Measurements from ENCODE around the gene ADD2.
"Not testable (repeated sequence)": the region's sequence is repeated elsewhere in the genome, so short reads cannot be mapped to it uniquely, and the experiment has no call there.

Gene ADD2

DNA sequence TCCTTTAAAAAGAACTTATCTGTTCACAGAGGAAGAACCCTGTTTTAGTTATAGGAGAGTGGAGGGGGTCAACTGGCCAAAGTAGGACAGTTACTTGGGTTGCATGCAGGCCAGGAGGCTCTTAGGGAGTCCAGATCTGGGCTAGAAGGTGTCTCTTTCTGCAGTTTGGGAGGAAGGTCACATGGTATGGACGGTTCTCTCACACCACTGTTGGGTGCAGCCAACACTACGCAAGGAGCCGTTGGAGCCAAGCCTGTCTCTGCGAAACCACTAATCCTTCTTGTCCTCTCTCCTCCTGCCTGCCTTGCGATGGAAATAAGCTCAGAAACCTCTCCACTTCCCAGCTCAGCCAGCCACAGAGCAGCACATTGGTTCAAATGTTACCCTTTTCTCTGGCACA is 108.4 kb downstream of the ADD2 start:
- no peak overlapping the region for H3K4me3 ChIP-seq (ENCODE audit: low read length)
- no peak for DNase-seq (ENCODE audit: low read depth)
- TF ChIP-seq, protein P1, sequence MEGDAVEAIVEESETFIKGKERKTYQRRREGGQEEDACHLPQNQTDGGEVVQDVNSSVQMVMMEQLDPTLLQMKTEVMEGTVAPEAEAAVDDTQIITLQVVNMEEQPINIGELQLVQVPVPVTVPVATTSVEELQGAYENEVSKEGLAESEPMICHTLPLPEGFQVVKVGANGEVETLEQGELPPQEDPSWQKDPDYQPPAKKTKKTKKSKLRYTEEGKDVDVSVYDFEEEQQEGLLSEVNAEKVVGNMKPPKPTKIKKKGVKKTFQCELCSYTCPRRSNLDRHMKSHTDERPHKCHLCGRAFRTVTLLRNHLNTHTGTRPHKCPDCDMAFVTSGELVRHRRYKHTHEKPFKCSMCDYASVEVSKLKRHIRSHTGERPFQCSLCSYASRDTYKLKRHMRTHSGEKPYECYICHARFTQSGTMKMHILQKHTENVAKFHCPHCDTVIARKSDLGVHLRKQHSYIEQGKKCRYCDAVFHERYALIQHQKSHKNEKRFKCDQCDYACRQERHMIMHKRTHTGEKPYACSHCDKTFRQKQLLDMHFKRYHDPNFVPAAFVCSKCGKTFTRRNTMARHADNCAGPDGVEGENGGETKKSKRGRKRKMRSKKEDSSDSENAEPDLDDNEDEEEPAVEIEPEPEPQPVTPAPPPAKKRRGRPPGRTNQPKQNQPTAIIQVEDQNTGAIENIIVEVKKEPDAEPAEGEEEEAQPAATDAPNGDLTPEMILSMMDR (conservative IDR thresholded peaks at IDR 0.05; ENCODE audit: low read length) = no peak

DNA sequence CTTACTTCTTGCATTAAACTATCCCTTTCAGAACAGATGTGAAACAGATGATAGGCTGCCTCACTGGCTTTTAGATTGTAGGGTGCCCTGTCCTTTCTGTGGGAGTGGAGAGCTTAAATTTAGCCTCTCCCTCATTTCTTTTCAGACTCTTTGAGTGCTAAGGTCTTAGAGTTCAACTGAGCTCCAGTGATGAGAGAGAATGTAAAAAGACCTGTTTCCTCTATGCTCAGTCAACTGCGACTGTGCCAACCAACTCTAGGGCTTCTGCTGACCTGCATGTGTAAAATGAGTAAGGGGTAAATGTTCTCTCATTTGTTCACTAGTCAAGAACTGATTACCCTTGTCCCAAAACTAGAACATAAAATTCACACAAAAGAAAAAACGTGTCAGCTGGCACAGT is 109.5 kb downstream of the ADD2 start:
- DNase-seq (ENCODE audit: low read depth) = no peak
- TF ChIP-seq, protein P1 (conservative IDR thresholded peaks at IDR 0.05; ENCODE audit: low read length) = no peak
- no peak overlapping the region for H3K4me3 ChIP-seq (ENCODE audit: low read length)

DNA sequence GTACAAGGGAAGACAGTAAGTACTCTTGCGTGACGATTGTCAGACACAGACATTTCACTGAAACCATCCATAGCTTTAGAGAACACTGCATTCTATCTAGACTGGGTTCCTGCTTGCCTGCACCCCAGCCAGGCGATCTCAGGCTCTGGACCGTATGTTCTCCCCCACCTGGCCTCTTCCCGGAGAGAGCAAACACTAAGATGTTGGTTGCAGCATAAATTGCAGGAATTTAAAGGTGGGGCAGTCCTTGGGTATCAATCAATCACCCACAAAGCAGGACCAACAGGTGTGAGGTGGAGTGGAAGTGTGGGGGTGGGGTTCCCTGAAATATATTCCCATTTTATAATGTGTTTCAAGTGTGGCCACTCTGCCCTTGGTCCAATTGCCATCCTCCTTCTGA is 110.8 kb downstream of the ADD2 start:
- H3K4me3 ChIP-seq (ENCODE audit: low read length) = no peak overlapping the region
- no peak for DNase-seq (ENCODE audit: low read depth)
- TF ChIP-seq, protein P1 (conservative IDR thresholded peaks at IDR 0.05; ENCODE audit: low read length) = no peak

DNA sequence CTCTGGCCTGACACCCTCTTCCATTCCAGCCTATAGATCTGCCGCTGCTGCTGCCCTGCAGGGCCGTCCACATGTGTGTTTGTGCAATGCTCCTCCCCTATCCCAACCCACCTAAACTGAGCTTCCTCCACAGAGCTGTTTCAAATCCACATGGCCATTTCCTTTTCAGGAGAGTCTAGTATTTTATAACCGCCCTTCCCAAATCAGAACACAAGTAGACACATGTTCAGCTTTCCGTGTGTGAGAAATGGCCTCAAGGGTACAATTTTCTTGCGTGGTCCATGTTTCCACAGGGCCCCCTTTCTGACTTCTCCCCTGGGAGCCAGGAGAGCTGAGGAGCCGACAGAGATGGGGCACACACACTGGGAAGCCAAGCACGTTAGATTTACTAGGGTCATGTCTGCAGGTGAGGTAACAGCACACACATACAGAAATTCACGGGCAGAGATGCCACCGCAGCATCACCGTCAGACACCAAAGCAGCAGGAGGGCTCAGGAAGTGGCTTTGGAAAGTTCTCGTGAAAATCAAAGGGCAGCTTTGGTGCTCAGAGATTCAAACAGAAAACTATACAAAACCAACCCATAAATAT is 111.5 kb downstream of the ADD2 start:
- DNase-seq (ENCODE audit: low read depth) = no peak
- TF ChIP-seq, protein P1 (conservative IDR thresholded peaks at IDR 0.05; ENCODE audit: low read length) = no peak
- no peak overlapping the region for H3K4me3 ChIP-seq (ENCODE audit: low read length)

DNA sequence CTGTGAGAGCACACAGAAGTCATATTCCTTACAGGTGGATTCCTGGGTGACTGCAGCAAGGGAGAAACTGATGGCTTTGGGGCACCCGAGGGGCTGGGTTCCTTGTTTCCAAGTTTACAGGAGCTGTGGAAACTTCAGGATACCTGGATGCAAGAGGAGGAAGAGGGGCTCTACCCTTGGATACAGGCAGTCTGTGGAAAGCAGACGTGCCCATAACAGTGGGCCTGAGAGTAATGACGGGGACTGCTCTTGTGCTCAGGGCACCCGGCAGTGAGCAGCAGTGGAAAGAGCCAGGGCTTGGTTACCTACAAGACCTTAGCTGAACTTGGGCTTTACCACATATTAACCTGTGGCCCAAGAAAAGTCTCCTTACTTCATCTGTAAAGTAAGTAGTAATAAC is 112.2 kb downstream of the ADD2 start:
- H3K4me3 ChIP-seq (ENCODE audit: low read length) = no peak overlapping the region
- TF ChIP-seq, protein P1 (conservative IDR thresholded peaks at IDR 0.05; ENCODE audit: low read length) = no peak
- DNase-seq (ENCODE audit: low read depth) = no peak

DNA sequence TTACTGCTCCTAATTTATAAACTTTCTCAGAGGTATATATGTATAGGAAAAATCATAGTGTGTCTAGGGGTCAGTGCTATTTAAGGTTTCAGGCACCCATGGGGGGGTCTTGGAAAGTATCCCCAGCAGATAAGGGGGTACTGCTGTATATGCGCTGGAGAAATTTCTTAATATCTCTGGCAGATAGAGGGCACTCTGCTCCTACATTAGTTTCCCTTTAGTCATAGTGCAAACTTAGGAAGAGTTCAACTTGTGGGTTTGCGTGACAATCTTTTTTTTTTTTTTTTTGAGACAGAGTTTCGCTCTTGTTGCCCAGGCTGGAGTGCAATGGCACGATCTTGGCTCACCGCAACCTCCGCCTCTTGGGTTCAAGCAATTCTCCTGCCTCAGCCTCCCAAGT is 112.8 kb downstream of the ADD2 start:
- peak; percentile 55 for DNase-seq (ENCODE audit: low read depth)
- TF ChIP-seq, protein P1 (conservative IDR thresholded peaks at IDR 0.05; ENCODE audit: low read length) = peak; percentile 62
- not testable (repeated sequence) for H3K4me3 ChIP-seq (ENCODE audit: low read length)

DNA sequence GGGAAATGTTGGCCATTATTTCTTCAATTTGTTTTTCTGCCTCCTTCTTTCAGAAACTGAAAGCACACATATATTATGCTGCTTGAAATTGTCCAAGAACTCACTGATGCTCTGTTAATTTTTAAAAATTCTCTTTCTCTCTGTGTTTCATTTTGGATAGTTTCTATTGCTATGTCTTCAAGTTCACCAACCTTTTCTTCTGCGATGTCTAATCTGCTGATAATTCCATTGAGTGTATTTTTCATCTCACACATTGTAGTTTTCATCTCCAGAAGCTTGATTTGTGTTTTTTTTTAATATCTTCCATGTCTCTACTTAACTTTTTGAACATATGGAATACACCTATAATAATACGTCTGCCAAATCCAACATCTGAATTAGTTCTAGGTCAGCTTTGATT is 116.3 kb downstream of the ADD2 start:
- H3K4me3 ChIP-seq (ENCODE audit: low read length) = no peak overlapping the region
- TF ChIP-seq, protein P1 (conservative IDR thresholded peaks at IDR 0.05; ENCODE audit: low read length) = no peak
- no peak for DNase-seq (ENCODE audit: low read depth)

Data from AG10803 (cell line).